GM12801 (cell line): ENCODE data around the gene EMP1.

Experiments used
- CTCF ChIP-seq: IDR thresholded peaks from one replicate; pipeline ENCODE4 v1.5.1; 2011; ENCODE audit warnings: control low read depth; ENCODE audit not compliant: insufficient read length; ENCODE audit errors: extremely low read depth

Gene EMP1

DNA sequence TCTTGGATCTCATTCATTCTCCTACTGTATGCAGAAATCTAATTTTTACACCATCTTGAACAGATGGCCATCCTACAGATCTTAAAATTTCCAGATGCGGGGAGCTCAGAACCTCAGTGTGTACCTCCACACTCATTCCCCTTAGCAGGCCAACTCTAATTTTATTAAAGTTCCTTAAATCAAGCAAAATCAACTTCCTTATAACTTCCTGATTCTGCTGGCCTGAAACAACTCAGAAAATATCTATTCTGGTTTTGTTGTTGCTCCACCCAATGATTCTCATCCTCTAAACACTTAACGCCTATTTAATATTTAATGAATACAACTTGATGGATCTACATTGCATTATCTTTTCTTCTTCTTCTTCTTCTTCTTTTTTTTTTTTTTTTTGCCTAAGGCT is 3.1 kb downstream of the EMP1 start:
- no peak for TF ChIP-seq CTCF

DNA sequence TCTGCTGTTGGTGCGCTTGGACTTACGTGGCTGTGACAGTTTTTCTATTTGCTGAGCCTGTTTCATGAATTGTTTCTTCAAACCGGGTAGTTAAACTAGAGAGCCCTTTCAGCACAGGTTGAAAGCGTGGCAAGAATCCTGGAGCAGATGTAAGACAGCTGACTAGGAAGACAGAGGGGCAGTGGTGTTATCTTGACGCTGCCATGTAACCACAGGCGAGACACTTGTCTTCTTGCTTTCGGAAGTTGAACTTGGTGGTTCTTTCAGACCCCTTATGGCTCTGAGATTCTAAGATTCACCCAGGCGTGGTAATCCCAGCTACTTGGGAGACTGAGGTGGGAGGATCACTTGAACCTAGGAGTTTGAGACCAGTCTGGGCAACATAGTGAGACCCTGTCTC is 4.3 kb downstream of the EMP1 start:
- no peak for TF ChIP-seq CTCF

DNA sequence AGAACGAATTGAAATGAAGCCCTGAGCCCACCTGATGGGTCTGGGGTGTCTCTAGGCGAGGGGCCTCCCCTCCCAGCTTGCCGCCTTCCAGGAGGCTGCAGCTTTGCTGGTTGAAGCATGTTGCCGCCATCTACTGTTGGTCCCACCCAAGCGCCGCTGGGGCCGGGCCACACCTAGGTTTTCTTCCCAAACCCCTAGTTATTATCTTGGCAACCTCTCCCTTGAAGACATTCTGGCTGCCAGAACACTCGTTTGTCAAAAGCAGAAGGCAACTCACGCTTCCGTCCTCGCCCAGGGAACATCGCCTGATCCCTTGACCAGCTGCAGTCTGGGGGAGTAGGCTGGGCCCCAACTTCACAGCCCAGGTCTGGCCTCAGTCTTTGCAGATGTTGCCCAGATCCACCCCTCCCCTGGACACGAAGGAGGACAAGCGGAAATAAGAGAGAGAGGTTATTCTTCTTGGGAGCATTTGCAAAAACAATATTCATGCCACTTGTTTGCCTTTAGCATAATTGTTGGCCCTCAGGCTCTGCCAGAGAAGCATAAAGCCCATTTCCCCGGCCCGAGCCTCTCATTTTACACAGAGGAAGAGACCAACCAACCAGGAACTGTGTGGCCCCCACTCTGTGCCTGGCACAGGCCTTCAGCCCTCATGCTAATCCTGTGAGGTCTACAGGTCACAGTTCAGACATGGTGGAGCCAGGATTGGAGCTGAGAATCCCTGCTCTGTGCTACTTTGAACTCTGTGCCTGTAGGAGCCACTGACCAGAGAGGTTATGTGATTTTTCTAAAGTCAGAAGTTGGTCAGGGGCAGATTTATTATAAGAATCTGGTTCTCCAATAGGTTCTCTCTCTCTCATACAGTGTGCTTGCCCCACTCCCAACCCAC is 6.8 kb downstream of the EMP1 start:
- TF ChIP-seq CTCF, result no peak

DNA sequence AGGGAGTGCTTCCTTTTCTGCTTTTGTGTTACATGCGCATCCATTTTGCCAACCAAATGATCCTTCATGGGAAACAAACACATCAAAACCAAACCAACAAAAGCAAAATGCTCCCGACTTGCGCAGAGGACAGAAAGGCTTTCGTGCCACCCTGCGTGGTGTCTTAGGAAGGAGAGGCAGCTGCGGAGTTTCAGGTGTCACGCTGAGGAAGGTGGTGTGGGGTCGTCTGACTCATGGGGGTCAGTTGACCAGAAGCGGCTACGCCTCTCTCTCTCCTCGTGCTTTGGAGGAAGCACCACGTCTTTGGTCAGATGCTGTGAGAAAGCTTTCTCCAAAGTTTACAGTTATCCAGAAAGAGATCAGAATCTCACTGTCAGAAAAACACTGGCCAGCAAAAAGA is 7.9 kb downstream of the EMP1 start:
- TF ChIP-seq CTCF, result no peak

DNA sequence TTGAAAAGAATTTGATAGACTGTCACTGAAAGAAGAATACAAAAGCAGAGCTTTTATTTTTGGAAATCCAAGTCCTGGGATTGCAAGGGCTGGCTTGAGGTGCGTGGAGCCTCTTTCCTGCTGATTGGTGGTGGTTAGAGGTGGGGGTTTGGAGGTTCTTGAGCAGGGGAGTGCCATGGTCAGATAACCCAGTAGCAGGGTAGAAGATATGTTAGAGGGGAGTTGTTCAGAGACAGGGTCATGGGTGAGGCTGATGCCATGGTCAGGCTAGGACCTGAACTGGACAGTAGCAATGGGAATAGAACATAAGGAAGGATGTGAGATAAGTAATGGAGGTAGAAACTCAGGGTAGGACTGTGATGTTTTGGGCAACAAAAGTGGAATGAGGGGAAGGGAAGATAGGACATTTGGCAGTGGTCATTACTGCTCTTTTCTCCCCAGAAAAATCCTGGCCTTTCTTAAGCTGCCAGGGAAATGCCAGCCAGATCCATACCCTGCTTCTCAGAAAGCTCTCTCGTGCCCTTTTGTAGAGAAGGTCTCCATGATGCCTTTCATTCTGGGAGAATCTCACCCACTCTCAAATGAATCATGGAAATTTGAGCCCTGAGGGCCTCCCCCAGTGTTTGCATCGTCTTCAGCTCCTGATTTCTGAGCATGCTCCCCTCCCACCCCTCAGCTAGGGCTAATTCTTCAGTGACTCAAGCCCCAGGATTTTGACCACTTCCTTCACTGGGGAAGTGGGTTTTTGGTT is 9.5 kb downstream of the EMP1 start:
- no peak for TF ChIP-seq CTCF

DNA sequence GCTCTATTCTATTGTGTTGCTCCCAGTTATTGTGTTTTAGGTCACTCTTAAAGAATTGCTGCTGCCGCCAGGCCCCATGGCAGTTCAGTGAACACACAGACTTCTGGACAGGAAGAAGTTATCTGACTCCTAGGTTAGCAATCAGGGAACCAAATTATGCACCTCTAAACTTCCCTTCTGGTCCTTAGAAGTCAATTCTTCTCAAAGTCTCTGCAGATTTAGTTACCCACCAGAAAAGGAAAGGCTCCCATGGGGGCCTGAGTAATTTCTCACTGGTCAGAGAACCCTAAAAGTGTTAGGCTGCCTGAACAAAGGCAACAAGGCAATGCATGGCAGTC is 10.0 kb downstream of the EMP1 start:
- no peak for TF ChIP-seq CTCF

DNA sequence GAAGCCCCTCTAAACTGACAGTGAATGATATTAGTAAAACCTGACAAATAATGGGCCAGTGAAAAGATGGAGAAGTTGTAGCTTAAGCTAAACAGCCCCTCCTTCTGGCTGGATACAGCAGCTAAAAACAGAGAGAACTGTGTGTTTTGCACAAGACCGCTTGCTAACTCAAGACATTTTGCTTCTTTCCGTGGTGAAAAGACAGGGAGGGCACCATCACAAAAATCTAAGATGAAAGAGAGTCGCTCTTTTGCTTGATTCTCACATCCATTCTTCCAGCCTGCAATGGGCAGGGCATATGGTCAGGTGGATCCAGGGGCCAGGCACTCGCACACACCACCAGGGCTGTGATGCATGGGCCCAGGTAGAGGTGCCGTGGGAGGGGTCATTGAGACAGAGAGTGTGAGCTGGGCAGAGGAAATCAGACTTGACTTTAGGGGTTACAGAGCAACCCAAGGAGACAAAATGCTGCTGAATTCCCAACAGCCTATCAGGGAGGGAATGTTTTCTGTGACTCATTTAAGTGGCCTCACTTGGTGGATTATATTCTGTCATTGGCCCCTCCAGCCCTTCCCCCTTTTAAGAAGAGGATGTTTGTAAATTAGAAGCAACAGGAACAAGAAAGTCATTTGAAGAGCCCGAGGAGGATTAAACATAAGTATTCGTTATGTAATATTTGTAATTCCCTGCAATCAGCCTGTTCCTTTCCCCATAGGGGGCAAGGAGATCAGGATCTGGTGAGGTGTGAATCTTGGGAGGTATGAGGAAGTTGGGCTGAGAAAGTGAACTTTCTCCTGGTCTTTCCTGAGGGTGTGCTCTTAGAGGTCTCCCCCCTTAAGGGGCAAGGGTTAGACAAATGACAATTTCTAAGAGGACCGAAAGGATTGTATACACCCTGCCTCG is 12.3 kb downstream of the EMP1 start:
- no peak for TF ChIP-seq CTCF
